GM19238 (cell line): ENCODE measurements around the gene INMT.
"Not testable (repeated sequence)": the region's sequence is repeated elsewhere in the genome, so short reads cannot be mapped to it uniquely, and the experiment has no call there.

Experiments
- DNase-seq: peaks from one replicate; pipeline ENCODE4 v3.0.0; 2011; ENCODE audit warnings: low spot score; ENCODE audit not compliant: insufficient read length

Gene INMT

DNA sequence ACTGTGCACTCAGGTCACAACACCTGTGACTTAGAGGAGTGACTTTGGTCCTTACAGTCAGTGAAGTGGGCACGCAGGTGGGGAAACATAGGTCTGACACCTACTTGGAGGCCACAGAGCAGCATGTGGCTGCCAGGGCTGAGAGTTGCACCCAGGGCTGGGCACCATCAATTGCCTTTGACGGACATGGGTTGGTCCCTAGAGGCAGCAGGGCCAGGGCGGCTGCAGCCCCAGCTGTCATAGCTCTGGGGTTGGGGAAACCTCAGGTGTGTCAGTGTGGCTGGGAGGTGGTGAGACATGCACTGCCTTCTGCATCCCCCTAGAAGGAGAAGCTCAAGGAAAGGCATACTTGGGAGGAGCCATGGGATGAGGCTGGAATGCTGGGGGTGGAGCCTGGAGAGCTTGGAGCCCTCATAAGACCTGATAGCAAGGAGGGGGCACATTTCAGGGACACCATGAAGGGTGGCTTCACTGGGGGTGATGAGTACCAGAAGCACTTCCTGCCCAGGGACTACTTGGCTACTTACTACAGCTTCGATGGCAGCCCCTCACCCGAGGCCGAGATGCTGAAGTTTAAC lies at the start of gene INMT:
Gene INMT (plus strand): TSS at position 440 of the 578 bp plus-strand sequence. CDS start 16 bp downstream, at position 456.
- DNase-seq, result no peak

GRCh38 chr7:30702200-30702599 lies 49.7 kb upstream of the INMT start:
- no peak for DNase-seq

- no peak for DNase-seq
Measured at GRCh38 chr7:30703756-30704155, 48.2 kb upstream of the INMT start.

- no peak for DNase-seq
Measured at GRCh38 chr7:30705008-30705407, 46.9 kb upstream of the INMT start.

DNA sequence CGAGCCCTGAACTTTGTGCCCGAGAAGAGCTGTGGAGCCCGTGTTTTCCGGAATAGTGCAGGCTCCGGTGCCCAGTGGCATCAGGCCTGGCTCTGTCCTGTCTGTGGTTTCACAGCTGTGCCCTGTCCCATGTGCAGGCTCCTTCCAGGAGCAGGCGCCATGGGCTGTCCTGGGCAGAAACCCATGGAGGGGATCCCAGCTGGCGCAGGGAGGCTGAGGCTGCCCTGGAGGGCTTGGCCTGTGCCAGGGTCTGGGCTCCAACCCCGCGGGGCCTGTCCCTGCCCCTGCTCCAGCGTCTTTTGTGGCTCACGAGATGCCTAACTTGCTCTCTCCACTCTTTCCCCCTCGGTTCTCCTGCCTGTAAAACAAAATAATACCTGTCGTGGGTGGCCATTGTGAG lies 46.3 kb upstream of the INMT start:
- DNase-seq, result no peak

GRCh38 chr7:30706316-30706715 lies 45.6 kb upstream of the INMT start:
- DNase-seq, result no peak

- DNase-seq, result no peak
Measured at GRCh38 chr7:30706908-30707307, 45.0 kb upstream of the INMT start.

DNA sequence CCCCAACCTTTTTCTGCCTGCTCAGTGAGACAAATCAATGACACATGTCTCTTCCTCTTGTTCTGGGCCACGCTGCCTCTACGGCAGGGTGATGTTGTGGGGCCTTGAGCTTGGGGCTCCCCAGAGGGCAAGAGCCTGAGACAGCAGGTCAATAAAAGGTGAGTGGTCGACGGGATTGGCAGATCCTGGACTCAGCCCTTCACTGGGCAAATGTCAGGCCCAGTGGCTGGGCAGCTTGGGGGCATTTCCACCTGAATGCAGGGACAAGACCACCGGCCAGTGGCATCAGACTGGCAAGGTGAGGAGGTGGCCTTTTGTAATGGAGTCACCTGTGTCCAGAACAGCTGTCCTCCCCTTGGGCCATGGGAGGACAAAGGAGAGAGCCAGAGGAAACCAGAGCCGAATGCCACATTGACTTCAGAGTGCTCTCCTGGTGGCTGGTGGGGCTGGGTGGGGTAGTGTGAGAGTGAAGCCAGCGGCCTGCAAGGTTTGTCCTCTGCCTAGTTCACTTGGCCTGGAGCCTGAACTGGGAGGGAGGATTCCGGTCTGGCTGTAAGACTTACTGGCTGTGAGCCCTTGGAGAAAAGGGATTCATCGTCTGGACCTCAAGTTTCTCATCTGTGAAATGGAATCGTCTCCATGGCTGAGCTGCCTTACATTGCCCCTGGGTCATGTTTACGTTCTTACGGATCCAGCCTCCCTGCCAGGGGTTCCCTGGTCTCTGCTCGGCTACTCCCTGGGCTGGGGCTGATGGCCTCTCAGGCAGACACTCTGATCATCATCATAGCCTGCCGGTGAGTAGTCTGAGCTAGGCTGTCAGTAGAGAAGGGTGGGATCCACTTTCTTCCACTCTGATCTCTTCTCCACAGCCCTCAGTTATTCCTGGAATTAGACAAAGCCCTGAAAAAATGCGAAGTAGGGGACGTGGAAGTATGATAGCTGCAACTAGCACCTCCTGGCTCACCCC lies 44.3 kb upstream of the INMT start:
- no peak for DNase-seq

GRCh38 chr7:30708412-30708811 lies 43.5 kb upstream of the INMT start:
- no peak for DNase-seq

- no peak for DNase-seq
Measured at GRCh38 chr7:30708983-30709382, 43.0 kb upstream of the INMT start.

- no peak for DNase-seq
Measured at GRCh38 chr7:30709549-30709948, 42.4 kb upstream of the INMT start.

GRCh38 chr7:30710669-30711068 lies 41.3 kb upstream of the INMT start:
- no peak for DNase-seq

- DNase-seq, result no peak
Measured at GRCh38 chr7:30713392-30713791, 38.5 kb upstream of the INMT start.

GRCh38 chr7:30714129-30714528 lies 37.8 kb upstream of the INMT start:
- no peak for DNase-seq

GRCh38 chr7:30717181-30717580 lies 34.8 kb upstream of the INMT start:
- no peak for DNase-seq

DNA sequence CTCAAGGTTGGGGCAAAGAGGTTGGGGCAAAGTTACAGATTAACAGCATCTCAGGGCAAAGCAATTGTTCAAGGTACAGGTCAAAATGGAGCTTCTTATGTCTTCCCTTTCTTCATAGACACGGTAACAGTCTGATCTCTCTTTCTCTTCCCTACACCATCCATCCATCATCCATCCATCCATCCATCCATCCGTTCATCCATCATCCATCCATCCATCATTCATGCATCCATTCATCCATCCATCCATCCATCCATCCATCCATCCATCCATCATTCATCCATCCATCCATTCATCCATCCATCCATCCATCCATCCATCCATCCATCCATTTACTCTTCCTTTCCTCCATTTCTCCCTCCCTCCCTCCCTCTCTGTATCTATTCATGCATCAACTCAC lies 32.5 kb upstream of the INMT start:
- DNase-seq, result not testable (repeated sequence)

GRCh38 chr7:30721211-30721610 lies 30.7 kb upstream of the INMT start:
- no peak for DNase-seq

- no peak for DNase-seq
Measured at GRCh38 chr7:30722187-30722586, 29.7 kb upstream of the INMT start.

GRCh38 chr7:30722671-30723070 lies 29.3 kb upstream of the INMT start:
- no peak for DNase-seq

DNA sequence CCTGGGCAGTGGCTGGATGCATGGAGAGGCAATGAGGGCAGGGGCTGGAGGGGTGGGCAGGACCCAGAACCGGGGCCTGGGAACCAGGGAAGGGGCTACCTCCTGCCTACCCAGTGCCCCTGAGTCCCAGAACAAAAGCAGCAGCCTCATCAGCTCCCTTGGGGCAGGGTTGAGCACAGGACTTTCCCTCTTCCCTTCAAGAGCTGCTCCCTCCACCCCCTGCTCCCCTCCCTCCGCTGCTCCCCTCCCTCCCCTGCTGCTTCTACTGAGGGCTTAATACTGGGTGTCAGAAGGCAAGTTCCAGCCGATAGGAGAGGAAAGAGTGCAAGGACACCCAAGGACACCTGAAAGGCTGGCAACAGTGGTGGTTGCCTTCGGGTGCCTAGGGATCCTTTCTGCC lies 28.2 kb upstream of the INMT start:
- no peak for DNase-seq

- DNase-seq, result no peak
Measured at GRCh38 chr7:30726296-30727006, 25.5 kb upstream of the INMT start.
